Spleen (tissue), 11 donors: ENCODE measurements around the gene RIPK3. TPM values are rescaled to one million over a fixed set of nuclear protein-coding genes. Genes with fewer than 3 reads are reported as not detected.
A peak's percentile ranks its signal among the peaks of the same experiment; 100 is the strongest.

Experiments used
- DNase-seq: peaks from one replicate; pipeline ENCODE4 v3.0.0-alpha.2; 2020
- H3K27ac ChIP-seq, 8 donors: fragments of 200-600 bp; sonication (generic) in 7 of 8; 1 replicate in 4 of 8; 2 replicates in 4 of 8; pipeline versions ENCODE4 v1.5.0 to v1.8.0; 2016 to 2021; ENCODE audit warnings: inconsistent platforms in 4 of 8, mild to moderate bottlenecking in 4 of 8, moderate library complexity in 1 of 8
- H3K27me3 ChIP-seq, 7 donors: fragments of 200-600 bp; sonication (generic) in 6 of 7; replicated peaks in 1 of 7; 1 replicate in 4 of 7; 2 replicates in 3 of 7; pipeline versions ENCODE4 v1.5.0 to v1.8.0; 2016 to 2021; ENCODE audit warnings: inconsistent platforms in 3 of 7, mild to moderate bottlenecking in 1 of 7
- H3K36me3 ChIP-seq, 6 donors: fragments of 200-600 bp; sonication (generic) in 5 of 6; 1 replicate in 4 of 6; 2 replicates in 2 of 6; pipeline versions ENCODE4 v1.5.0 to v1.8.0; 2016 to 2021; ENCODE audit warnings: inconsistent platforms in 2 of 6
- H3K4me1 ChIP-seq, 6 donors: fragments of 200-600 bp; sonication (generic) in 5 of 6; 1 replicate in 3 of 6; 2 replicates in 3 of 6; pipeline versions ENCODE4 v1.5.0 to v1.8.0; 2016 to 2021; ENCODE audit warnings: inconsistent platforms in 3 of 6
- H3K4me3 ChIP-seq, 8 donors: fragments of 200-600 bp; sonication (generic) in 7 of 8; 1 replicate in 4 of 8; 2 replicates in 4 of 8; pipeline versions ENCODE4 v1.5.0 to v1.8.0; 2016 to 2021; ENCODE audit warnings: inconsistent platforms in 4 of 8, mild to moderate bottlenecking in 4 of 8, moderate library complexity in 2 of 8
- H3K9me3 ChIP-seq, 8 donors: fragments of 200-600 bp; sonication (generic) in 7 of 8; 1 replicate in 4 of 8; 2 replicates in 4 of 8; pipeline versions ENCODE4 v1.5.0 to v1.8.0; 2016 to 2021; ENCODE audit warnings: inconsistent platforms in 4 of 8
- POLR2A ChIP-seq, 3 donors: fragments of 450-650 bp; IDR thresholded peaks; one replicate each; pipeline ENCODE4 v1.5.1; 2017; ENCODE audit warnings: antibody characterized with exemption in 3 of 3, mild to moderate bottlenecking in 1 of 3
- POLR2AphosphoS5 ChIP-seq, 3 donors: sonication (generic); formaldehyde crosslinking; IDR thresholded peaks; one replicate each; pipeline ENCODE4 v1.5.1; 2017; ENCODE audit warnings: antibody characterized with exemption in 3 of 3
- WGBS, 5 donors: extraction: QIAGEN DNeasy Blood & Tissue Kit in 3 of 5; methylation state at CpG; one replicate each; pipeline versions ENCODE4 v1.1.5 to v1.1.7; 2013 to 2018; 5-methylcytosine and 5-hydroxymethylcytosine counted together
- intact Hi-C: fragments of 100-400 bp; cut with DNase I; formaldehyde crosslinking; loops from one replicate; pipeline ENCODE4 v1.15.0; 2023; ENCODE audit warnings: low total_unique reads
- polyA plus RNA-seq, 3 donors: library from polyadenylated mRNA; stranded (reverse); fragments of 200-250 nt; gene quantifications; one replicate each; pipeline ENCODE4 v1.2.1, GENCODE V29; 2013
- total RNA-seq, 7 donors: library from RNA; depleted of rRNA in 3 of 7; stranded (reverse); fragments of >200 nt in 3 of 7; fragmentation: NEBNext Ultra II Directional in 4 of 7; extraction: Animal tissue kit (Norgen Biotek cat#: 25700) in 4 of 7; gene quantifications; one replicate each; pipeline versions ENCODE4 v1.1.0 to v1.2.1, GENCODE V29; 2016 to 2021
- TF ChIP-seq, protein P1 (sequence below), 11 experiments: fragments of 200-600 bp in 7 of 11; fragments of 450-650 bp in 4 of 11; sonication (generic) in 4 of 11; IDR thresholded peaks in 8 of 11; conservative IDR thresholded peaks in 3 of 11; 1 replicate in 7 of 11; 2 replicates in 4 of 11; pipeline versions ENCODE4 v1.4.0 to v1.8.0; 2016 to 2021; ENCODE audit warnings: antibody characterized with exemption in 11 of 11, inconsistent platforms in 4 of 11, mild to moderate bottlenecking in 1 of 11
- donor health status: healthy with polysubstance abuse.
- donor health status: DM: no; HTN: no; CAD: no; lungs with moderate emphysema.
- donor health status: DM: no; HTN: no; CAD: no.
- donor health status: Bipolar disorder and iron deficiency.
- donor health status: healthy.
- donor health status: DM: no; HTN: no; CAD: no.
- donor health status: DM: yes; HTN: yes; CAD: no.

RIPK3 gene
- total and polyA plus RNA-seq, 10 donors = 14.0 to 42.4 (median 28.4) TPM

DNA sequence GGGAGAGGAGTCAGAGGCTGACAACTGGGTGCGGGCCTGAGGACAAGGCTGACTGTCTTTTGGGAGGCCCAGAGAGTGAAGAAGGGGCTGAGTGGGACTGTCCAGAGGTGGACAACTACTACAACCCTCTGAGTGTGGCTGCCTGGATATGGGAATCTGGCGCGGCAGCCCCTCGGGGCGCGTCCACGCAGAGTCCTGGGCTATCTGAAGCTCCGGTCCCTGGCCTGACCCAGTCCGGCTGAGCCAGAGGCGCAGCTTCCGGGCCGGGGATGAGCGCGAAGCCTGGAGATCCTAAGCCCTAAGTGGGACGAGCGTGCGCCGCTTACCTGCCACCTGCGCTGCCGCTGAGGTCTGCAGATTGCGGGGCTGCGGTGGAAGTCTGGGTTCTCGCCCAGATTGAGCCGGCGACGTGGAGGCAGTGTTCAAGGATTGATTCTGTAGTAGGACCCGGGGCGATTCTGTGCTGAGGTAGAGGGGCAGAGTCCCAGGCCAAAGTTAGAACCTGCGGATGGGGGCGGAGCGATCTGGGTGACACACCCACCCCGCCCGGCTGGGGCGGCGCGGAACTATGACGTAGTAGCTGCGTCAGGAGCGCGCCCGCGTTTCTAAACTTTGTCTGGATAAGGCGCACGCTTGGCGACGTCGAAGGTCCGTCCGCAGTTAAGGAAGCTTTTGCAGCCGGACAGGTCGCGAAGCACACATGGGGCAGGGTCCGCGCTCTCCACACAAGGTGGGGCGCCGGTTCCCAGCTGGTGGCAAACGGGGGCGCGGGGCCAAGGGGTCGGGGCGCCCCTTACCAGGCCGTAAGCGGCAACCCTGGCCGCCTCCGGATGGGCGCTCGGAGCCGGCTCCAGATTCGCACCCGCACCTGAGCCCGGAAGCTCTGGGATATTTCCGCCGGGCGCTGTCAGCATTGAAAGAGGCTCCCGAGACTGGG is 40.3 kb downstream of the RIPK3 start, which contains the start of the genes DHRS1 and NOP9:
Gene DHRS1 (minus strand): TSS at position 526 of the 937 bp plus-strand sequence. CDS start 674 bp downstream, outside the sequence.
Gene NOP9 (plus strand): TSS at position 596 of the 937 bp plus-strand sequence. CDS start 105 bp downstream, at position 701.
- intact Hi-C loops = loop anchor here (2.0 kb wide), 1 partner anchor 57 kb away; the partner anchor contains the start of gene TINF2
- 0 to 1% (median 1%) methylated on average over 14 to 75 of the region's 75 CpGs for WGBS, 5 donors
- peaks cover 3 to 60% (median 44%) of the 10 kb centered on the region in 6 donors for H3K36me3 ChIP-seq

DNA sequence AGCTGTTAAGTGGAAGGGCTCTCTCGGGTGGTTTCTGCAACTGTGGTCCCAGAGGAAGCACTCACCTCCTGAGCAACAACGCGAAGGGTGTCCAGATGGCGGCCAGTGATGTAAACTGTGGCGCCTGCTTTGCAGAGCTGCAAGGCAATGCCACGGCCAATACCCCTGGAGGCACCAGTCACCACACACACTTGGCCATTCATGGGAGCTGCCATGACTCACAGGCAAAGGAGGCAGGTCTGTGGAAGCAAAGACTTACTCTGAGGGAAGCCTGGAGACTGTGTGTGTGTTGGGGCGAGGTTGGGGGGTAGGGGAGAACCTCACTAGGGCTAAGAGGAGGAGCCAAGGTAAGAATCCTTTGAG is 40.9 kb downstream of the RIPK3 start:
- no peaks in the 10 kb centered on the region for H3K27me3 ChIP-seq
- H3K27ac ChIP-seq = peak overlapping the region in 7 of 8 donors; percentile 85 to 95 (median 92)
- intact Hi-C loops = loop anchor here (2.0 kb wide), 1 partner anchor 56 kb away; the partner anchor contains the start of gene TINF2
- WGBS, 5 donors = 42 to 73% (median 46%) methylated on average over 7 of the region's 7 CpGs
- H3K4me1 ChIP-seq = peaks cover 31 to 66% (median 59%) of the 10 kb centered on the region in 6 donors
- peak overlapping the region; percentile 87 to 99 (median 96) for H3K4me3 ChIP-seq
- no peak for DNase-seq
- peaks cover 3 to 60% (median 38%) of the 10 kb centered on the region in 6 donors for H3K36me3 ChIP-seq
- H3K9me3 ChIP-seq = no peaks in the 10 kb centered on the region
- TF ChIP-seq POLR2AphosphoS5 (IDR thresholded peaks at IDR 0.05) = no peak
- no peak for TF ChIP-seq POLR2A (IDR thresholded peaks at IDR 0.05)

More for the DNA sequence above, 40.3 kb downstream of the RIPK3 start, which contains the start of the genes DHRS1 and NOP9:
- peaks cover 31 to 72% (median 62%) of the 10 kb centered on the region in 6 donors for H3K4me1 ChIP-seq
- TF ChIP-seq POLR2AphosphoS5 (IDR thresholded peaks at IDR 0.05) (peak; percentile 95 to 97 (median 96)), POLR2A (IDR thresholded peaks at IDR 0.05) (peak in 2 of 3 donors; percentile 37 to 87)
- TF ChIP-seq, protein P1, sequence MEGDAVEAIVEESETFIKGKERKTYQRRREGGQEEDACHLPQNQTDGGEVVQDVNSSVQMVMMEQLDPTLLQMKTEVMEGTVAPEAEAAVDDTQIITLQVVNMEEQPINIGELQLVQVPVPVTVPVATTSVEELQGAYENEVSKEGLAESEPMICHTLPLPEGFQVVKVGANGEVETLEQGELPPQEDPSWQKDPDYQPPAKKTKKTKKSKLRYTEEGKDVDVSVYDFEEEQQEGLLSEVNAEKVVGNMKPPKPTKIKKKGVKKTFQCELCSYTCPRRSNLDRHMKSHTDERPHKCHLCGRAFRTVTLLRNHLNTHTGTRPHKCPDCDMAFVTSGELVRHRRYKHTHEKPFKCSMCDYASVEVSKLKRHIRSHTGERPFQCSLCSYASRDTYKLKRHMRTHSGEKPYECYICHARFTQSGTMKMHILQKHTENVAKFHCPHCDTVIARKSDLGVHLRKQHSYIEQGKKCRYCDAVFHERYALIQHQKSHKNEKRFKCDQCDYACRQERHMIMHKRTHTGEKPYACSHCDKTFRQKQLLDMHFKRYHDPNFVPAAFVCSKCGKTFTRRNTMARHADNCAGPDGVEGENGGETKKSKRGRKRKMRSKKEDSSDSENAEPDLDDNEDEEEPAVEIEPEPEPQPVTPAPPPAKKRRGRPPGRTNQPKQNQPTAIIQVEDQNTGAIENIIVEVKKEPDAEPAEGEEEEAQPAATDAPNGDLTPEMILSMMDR (IDR thresholded peaks at IDR 0.05 in 8 of 11, conservative IDR thresholded peaks at IDR 0.05 in 3 of 11) = peak in 2 of 11 experiments; percentile 25 to 35
- peak within 1 kb of the TSS; percentile 87 to 99 (median 96) for H3K4me3 ChIP-seq
- DNase-seq = peak; percentile 98
- H3K27me3 ChIP-seq = no peaks in the 10 kb centered on the region
- no peaks in the 10 kb centered on the region for H3K9me3 ChIP-seq
- peak within 1 kb of the TSS; percentile 85 to 95 (median 90) for H3K27ac ChIP-seq

DNA sequence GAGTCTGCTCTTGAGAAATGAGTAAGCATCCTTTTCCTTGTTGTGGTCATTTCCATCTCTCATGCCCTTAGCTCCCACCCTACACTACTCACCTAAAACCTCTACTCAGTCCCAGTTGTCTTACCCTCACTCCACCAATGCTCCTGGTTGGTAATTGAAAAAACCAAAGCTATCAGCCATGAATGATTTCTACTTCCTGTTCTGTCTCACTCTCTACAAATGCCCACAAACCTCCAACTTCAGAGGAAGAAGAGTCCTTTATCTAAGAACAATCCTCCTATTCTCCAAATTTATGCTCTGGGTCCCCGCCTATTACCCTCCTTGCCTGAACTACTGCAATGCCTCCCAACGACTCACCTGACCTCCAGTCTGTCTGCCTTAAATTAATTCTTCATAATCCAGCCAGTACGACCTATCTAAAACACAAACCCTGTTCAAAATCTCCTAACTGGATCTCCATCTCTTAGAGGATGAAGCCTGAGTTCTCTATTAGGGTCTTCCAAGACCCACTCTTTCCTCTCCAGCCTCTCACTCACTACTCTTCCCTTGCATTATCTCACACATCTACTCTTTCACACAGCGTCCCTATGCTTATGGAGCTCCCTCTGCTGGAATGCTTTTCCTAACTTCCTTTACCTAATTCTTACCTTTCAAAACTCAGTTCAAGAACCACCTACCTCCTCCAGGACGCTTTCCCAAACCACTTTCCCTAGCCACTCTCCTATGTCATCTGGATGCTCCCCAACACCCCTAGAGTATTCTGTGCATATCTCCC is 42.4 kb downstream of the RIPK3 start:
- no peak for DNase-seq
- peaks cover 3 to 60% (median 34%) of the 10 kb centered on the region in 6 donors for H3K36me3 ChIP-seq
- no peaks in the 10 kb centered on the region for H3K9me3 ChIP-seq
- no peak for TF ChIP-seq POLR2AphosphoS5 (IDR thresholded peaks at IDR 0.05)
- TF ChIP-seq, protein P1 (IDR thresholded peaks at IDR 0.05 in 8 of 11, conservative IDR thresholded peaks at IDR 0.05 in 3 of 11) = peak in 6 of 11 experiments; percentile 15 to 57 (median 35)
- no peak for TF ChIP-seq POLR2A (IDR thresholded peaks at IDR 0.05)
- intact Hi-C loops = no loop called here
- H3K27ac ChIP-seq = peak overlapping the region in 7 of 8 donors; percentile 0 to 62 (median 41)
- H3K4me1 ChIP-seq = peaks cover 31 to 64% (median 54%) of the 10 kb centered on the region in 6 donors
- WGBS, 5 donors = 36 to 51% (median 44%) methylated on average over 5 of the region's 5 CpGs
- no peaks in the 10 kb centered on the region for H3K27me3 ChIP-seq
- H3K4me3 ChIP-seq = no peak overlapping the region
